BLaER1 treated with 17β-estradiol and CSF1 and Interleukin-3, amounts not matched to agents 10 nM and 100 nM (cell line): ENCODE data around the gene ZNF573.
"Not testable (repeated sequence)": the region's sequence is repeated elsewhere in the genome, so short reads cannot be mapped to it uniquely, and the experiment has no call there.

Experiments used
- H3K27ac ChIP-seq, 11 experiments: shearing (Covaris generic); formaldehyde crosslinking; 2 replicates each; pipeline ENCODE4 v1.8.1; 2022
- H3K27me3 ChIP-seq, 11 experiments: shearing (Covaris generic); formaldehyde crosslinking; 2 replicates each; pipeline ENCODE4 v1.8.1; 2022
- H3K36me3 ChIP-seq, 11 experiments: shearing (Covaris generic); formaldehyde crosslinking; 2 replicates each; pipeline ENCODE4 v1.8.1; 2022
- H3K4me1 ChIP-seq, 10 experiments: shearing (Covaris generic); formaldehyde crosslinking; 2 replicates each; pipeline ENCODE4 v1.8.1; 2022
- H3K4me2 ChIP-seq, 11 experiments: shearing (Covaris generic); formaldehyde crosslinking; 2 replicates each; pipeline ENCODE4 v1.8.1; 2022
- H3K4me3 ChIP-seq, 10 experiments: shearing (Covaris generic); formaldehyde crosslinking; 2 replicates each; pipeline ENCODE4 v1.8.1; 2022
- H3K9ac ChIP-seq, 11 experiments: shearing (Covaris generic); formaldehyde crosslinking; 2 replicates each; pipeline ENCODE4 v1.8.1; 2022
- H3K9me3 ChIP-seq, 11 experiments: shearing (Covaris generic); formaldehyde crosslinking; replicated peaks in 1 of 11; 2 replicates each; pipeline ENCODE4 v1.8.1; 2022
- H4K20me1 ChIP-seq, 11 experiments: shearing (Covaris generic); formaldehyde crosslinking; 2 replicates each; pipeline ENCODE4 v1.8.1; 2022
- Cebpa-rat ChIP-seq, 11 experiments: shearing (Covaris generic); IDR thresholded peaks; 2 replicates each; pipeline ENCODE4 v1.8.1; 2022

ZNF573 gene

DNA sequence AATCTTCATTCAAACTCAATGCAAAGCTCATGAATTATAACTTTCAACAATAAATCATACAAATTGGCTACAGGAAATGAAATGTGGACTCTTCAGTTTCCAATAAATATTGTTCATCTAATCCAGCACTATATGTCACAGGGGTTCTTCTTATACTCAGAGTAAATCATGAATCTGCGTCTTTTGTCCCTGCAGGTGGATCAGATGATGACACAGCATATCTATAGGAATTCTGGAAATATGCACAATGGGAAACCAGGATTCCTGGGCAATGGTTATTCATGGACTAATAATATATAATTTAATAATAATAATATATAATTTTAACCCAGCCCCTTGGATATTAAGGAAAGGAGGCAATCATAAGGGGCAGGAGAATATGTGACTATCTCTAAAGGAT is 8.4 kb downstream of the ZNF573 start:
- Histone ChIP-seq H4K20me1 (no peaks in the 10 kb centered on the region), H3K9ac (no peak overlapping the region), H3K4me2 (no peak overlapping the region), H3K27me3 (no peaks in the 10 kb centered on the region), H3K27ac (no peak overlapping the region), H3K36me3 (peaks cover 90 to 100% (median 95%) of the 10 kb centered on the region in 11 experiments), H3K4me3 (no peak overlapping the region), H3K4me1 (no peaks in the 10 kb centered on the region), H3K9me3 (peaks cover 46 to 92% (median 69%) of the 10 kb centered on the region in 11 experiments)
- TF ChIP-seq Cebpa-rat (IDR thresholded peaks at IDR 0.05): no peak

DNA sequence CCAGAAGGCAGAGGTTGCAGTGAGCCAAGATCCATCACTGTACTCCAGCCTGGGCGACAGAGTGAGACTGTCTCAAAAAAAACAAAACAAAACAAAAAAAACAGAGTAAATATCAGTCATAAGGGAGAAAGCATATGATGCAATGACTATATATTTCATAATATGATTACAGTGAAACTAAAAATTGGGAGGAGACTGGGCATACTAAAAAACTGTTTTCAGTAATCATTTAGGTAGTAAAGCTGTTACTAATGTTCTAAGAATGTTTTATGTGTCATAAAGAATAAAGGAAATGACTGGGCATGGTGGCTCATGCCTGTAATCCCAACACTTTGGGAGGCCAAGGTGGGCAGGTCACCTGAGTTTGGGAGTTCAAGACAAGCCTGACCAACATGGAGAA is 15.9 kb downstream of the ZNF573 start:
- no peak for TF ChIP-seq Cebpa-rat (IDR thresholded peaks at IDR 0.05)
- Histone ChIP-seq H3K27me3 (no peaks in the 10 kb centered on the region), H3K4me3 (no peak overlapping the region), H3K4me2 (no peak overlapping the region), H3K27ac (no peak overlapping the region), H4K20me1 (no peaks in the 10 kb centered on the region), H3K9me3 (peaks cover 0 to 64% (median 25%) of the 10 kb centered on the region in 11 experiments; a peak in 19 of 22 replicates), H3K9ac (no peak overlapping the region), H3K4me1 (no peaks in the 10 kb centered on the region), H3K36me3 (peaks cover 74 to 99% (median 89%) of the 10 kb centered on the region in 11 experiments)

DNA sequence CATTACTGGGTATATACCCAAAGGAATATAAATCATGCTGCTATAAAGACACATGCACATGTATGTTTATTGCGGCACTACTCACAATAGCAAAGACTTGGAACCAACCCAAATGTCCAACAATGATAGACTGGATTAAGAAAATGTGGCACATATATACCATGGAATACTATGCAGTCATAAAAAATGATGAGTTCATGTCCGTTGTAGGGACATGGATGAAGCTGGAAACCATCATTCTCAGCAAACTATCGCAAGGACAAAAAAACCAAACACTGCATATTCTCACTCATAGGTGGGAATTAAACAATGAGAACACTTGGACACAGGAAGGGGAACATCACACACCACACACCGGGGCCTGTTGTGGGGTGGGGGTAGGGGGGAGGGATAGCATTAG is 21.7 kb downstream of the ZNF573 start:
- H4K20me1 ChIP-seq, H3K27me3 ChIP-seq, H3K4me1 ChIP-seq: not testable (repeated sequence)

DNA sequence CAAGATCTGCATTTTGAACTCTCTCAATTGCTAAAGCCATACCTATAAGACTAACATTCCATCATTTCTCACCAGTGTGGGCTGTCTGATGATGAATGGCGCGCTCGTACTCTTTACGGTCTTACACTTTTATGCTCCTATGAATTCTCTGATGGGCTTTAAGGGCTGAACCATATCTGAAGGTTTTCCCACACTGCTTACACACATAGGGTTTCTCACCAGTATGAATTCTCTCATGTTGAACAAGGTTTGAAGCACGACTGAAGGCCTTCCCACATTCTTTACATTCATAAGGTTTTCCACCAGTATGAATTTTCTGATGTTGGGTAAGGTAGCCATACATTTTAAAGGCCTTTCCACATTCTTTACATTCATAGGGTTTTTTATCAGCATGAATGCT is 41.0 kb downstream of the ZNF573 start:
- H4K20me1 ChIP-seq: no peaks in the 10 kb centered on the region
- H3K36me3 ChIP-seq: peaks cover 61 to 95% (median 86%) of the 10 kb centered on the region in 11 experiments
- peaks cover 99 to 100% (median 100%) of the 10 kb centered on the region in 11 experiments for H3K9me3 ChIP-seq
- H3K4me1 ChIP-seq: no peaks in the 10 kb centered on the region; a peak in 1 of 20 replicates
- H3K27me3 ChIP-seq: no peaks in the 10 kb centered on the region
- no peak overlapping the region for H3K27ac ChIP-seq
- no peak overlapping the region for H3K4me2 ChIP-seq
- H3K4me3 ChIP-seq: peak overlapping the region in 2 of 10 experiments; percentile 8 to 10; a peak in 4 of 20 replicates
- H3K9ac ChIP-seq: no peak overlapping the region
- TF ChIP-seq Cebpa-rat (IDR thresholded peaks at IDR 0.05): no peak

More for the DNA sequence above, 21.7 kb downstream of the ZNF573 start:
- Histone ChIP-seq H3K36me3 (peaks cover 46 to 90% (median 70%) of the 10 kb centered on the region in 11 experiments; a peak in 21 of 22 replicates), H3K9me3 (peaks cover 3 to 74% (median 19%) of the 10 kb centered on the region in 11 experiments; a peak in 19 of 22 replicates)
- not testable (repeated sequence) for H3K27ac ChIP-seq, H3K9ac ChIP-seq, H3K4me3 ChIP-seq, H3K4me2 ChIP-seq

DNA sequence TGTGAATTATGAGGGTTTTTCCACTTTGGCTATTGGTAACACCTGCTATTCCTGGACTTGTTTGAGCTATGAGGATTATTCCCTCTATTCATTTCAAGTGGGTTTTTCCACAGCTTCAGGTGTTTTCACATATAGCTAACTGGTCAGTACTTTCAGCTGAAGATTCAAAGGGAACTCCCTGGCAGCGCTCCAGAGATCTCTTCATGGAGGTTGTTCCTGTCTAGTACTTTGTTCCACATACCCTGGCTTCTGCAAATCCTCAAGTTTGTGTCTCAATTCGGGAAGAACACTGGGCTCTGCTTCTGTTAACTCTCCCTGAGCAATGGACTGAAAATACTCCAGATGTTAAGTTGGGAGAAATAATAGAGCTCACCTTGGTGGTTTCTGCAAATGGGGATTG is 54.2 kb downstream of the ZNF573 start:
- Histone ChIP-seq H3K4me3 (no peak overlapping the region), H3K9ac (no peak overlapping the region), H3K4me2 (no peak overlapping the region), H3K36me3 (peaks cover 0 to 10% (median 4%) of the 10 kb centered on the region in 11 experiments; a peak in 6 of 22 replicates), H3K27ac (no peak overlapping the region), H3K9me3 (peaks cover 4 to 36% (median 14%) of the 10 kb centered on the region in 11 experiments; a peak in 16 of 22 replicates), H3K4me1 (no peaks in the 10 kb centered on the region), H3K27me3 (no peaks in the 10 kb centered on the region), H4K20me1 (no peaks in the 10 kb centered on the region)
- no peak for TF ChIP-seq Cebpa-rat (IDR thresholded peaks at IDR 0.05)

DNA sequence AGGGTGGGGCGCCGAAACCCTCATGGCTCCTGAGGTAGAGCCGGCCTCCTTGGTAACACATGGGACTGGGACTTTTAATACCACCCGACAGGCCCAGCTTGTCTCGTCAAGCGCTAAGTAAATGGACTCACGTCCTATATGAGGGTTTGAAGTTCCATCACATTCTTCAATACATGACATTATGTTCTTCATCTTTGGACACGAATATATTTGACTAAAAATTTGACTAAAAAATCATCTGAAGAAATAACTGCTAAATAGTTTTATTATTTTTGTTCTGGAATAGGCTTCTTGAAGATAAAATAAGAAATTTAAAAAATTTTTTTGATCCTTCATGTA is 59.5 kb downstream of the ZNF573 start:
- H3K27ac ChIP-seq: peak overlapping the region in 7 of 11 experiments; percentile 70 to 78 (median 74); a peak in 6 of 22 replicates
- H3K9me3 ChIP-seq: peaks cover 13 to 35% (median 24%) of the 10 kb centered on the region in 11 experiments; a peak in 20 of 22 replicates
- TF ChIP-seq Cebpa-rat (IDR thresholded peaks at IDR 0.05): no peak
- H3K36me3 ChIP-seq: peaks cover 13 to 22% (median 17%) of the 10 kb centered on the region in 11 experiments
- H3K4me2 ChIP-seq: peak overlapping the region; percentile 79 to 93 (median 87)
- H3K4me1 ChIP-seq: peaks cover 9 to 14% (median 11%) of the 10 kb centered on the region in 10 experiments
- no peaks in the 10 kb centered on the region for H4K20me1 ChIP-seq
- peak overlapping the region in 9 of 11 experiments; percentile 78 to 86 (median 83); a peak in 16 of 22 replicates for H3K9ac ChIP-seq
- H3K27me3 ChIP-seq: no peaks in the 10 kb centered on the region
- H3K4me3 ChIP-seq: peak overlapping the region; percentile 74 to 98 (median 86)

DNA sequence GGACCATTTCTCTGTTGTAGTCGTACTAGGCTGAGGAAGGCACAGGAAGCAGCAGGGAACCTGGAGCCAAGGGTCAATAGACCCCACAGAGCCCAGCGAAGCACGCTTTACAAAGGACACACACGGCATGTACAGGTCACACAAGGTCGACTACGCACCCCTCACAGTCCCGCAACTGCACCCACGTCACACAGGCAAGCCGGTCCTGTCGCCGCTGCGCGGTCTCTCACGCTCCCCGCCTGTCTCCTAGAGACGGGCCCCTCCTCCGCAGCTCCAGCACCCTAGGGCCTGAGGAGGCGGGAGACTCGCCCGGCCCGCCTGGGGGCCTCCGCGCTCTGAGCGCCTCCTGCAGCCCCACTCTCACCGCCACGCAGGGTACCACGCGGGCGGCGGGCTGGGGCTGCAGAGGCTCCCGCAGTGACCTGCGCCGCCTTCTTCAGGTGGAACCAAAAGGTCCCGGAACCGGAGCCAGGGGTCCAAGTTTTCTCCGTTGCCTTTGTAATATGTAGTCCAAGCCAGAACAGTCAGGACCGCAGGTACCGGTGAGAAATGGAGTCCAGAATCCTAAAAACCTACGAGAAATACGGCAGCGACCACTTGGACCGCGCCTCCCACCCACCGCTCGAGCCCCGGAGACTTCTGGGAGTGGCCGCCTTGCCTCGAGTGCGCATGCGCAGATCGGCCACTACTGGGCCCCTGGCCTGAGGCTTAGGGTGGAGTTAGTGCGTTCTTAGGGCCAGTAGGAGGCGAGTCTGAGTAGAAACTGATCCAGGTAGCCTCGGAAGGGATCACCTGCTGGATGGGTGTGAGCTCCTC is 60.1 kb downstream of the ZNF573 start, which contains the start of gene ZNF607:
Gene ZNF607, minus strand, starts transcription at position 651 of the 816 bp plus-strand sequence. CDS start 8,143 bp downstream, outside the sequence.
- Histone ChIP-seq H3K27ac (peak within 1 kb of the TSS; percentile 52 to 78 (median 72)), H3K4me1 (peaks cover 9 to 14% (median 11%) of the 10 kb centered on the region in 10 experiments), H3K9ac (peak within 1 kb of the TSS; percentile 78 to 86 (median 83)), H3K4me3 (peak within 1 kb of the TSS; percentile 74 to 98 (median 86)), H3K9me3 (peaks cover 19 to 40% (median 30%) of the 10 kb centered on the region in 11 experiments), H3K27me3 (no peaks in the 10 kb centered on the region), H4K20me1 (no peaks in the 10 kb centered on the region), H3K36me3 (peaks cover 19 to 28% (median 22%) of the 10 kb centered on the region in 11 experiments), H3K4me2 (peak within 1 kb of the TSS; percentile 79 to 93 (median 87))
- TF ChIP-seq Cebpa-rat (IDR thresholded peaks at IDR 0.05): no peak

DNA sequence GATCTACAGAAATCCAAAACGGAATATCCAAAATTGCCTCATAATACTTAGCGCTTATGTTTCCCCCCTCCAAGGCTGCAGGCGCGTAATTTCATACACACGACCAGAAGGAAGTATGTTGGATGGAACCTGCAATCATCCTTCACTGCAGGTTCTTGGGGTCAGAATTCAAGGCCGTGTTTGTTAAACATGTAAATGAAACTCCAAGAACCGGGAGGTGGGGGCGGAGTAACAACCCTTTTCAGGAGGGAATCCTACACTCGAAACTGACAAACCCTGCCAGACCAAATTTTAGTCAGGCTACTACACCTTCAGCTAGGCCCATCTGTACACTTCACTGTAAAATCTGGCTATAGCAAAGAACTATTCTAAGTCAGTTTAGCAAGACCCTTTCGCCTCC is 61.1 kb downstream of the ZNF573 start:
- no peak overlapping the region for H3K27ac ChIP-seq
- no peak for TF ChIP-seq Cebpa-rat (IDR thresholded peaks at IDR 0.05)
- H3K4me2 ChIP-seq: peak overlapping the region; percentile 79 to 93 (median 87)
- H3K36me3 ChIP-seq: peaks cover 27 to 38% (median 32%) of the 10 kb centered on the region in 11 experiments
- H3K9ac ChIP-seq: peak overlapping the region; percentile 78 to 86 (median 83); a peak in 21 of 22 replicates
- H3K4me1 ChIP-seq: peaks cover 9 to 14% (median 11%) of the 10 kb centered on the region in 10 experiments
- H3K27me3 ChIP-seq: no peaks in the 10 kb centered on the region
- no peaks in the 10 kb centered on the region for H4K20me1 ChIP-seq
- H3K4me3 ChIP-seq: peak overlapping the region; percentile 74 to 98 (median 86)
- peaks cover 29 to 50% (median 40%) of the 10 kb centered on the region in 11 experiments for H3K9me3 ChIP-seq

DNA sequence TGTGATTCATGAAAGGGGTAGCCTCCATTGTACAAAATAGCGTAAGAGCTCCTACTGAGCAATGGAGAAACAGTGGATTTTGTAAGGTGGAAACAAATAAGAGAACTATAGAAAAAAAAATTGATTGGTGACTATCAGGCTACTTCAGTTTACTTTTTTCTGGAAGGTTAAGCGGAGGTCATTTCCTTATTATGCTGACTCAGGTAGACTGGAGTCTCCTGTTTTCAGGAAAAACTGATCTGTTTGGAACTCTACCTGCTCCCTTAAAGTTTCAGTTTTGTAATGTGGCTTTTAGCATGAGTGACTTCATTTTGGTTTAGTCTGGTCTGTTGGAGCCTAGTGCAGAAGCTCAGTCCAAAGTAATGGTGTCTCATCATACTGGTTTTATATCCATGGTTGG is 63.2 kb downstream of the ZNF573 start:
- TF ChIP-seq Cebpa-rat (IDR thresholded peaks at IDR 0.05): no peak
- Histone ChIP-seq H3K9me3 (peaks cover 51 to 72% (median 62%) of the 10 kb centered on the region in 11 experiments), H3K4me1 (peaks cover 9 to 14% (median 11%) of the 10 kb centered on the region in 10 experiments), H3K9ac (no peak overlapping the region), H3K4me2 (no peak overlapping the region), H3K36me3 (peaks cover 47 to 60% (median 54%) of the 10 kb centered on the region in 11 experiments), H4K20me1 (no peaks in the 10 kb centered on the region), H3K27me3 (no peaks in the 10 kb centered on the region), H3K27ac (no peak overlapping the region), H3K4me3 (no peak overlapping the region)
